GM18498 (cell line): ENCODE measurements around the gene SYT3.

Source experiments
- ATAC-seq: cut with Tn5 transposase; IDR thresholded peaks from one replicate; pipeline ENCODE4 v1.9.1; 2021; ENCODE audit warnings: mild to moderate bottlenecking, moderate library complexity; ENCODE audit not compliant: unreplicated experiment

SYT3 gene

GRCh38 chr19:50639121-50640112 lies at the start of gene SYT3:
Gene SYT3, minus strand, starts transcription at chr19:50639881. Its CDS starts 2,470 bp downstream, at chr19:50637411.
- ATAC-seq: no peak

- ATAC-seq: no peak
Observed at GRCh38 chr19:50688766-50689165, 49.1 kb upstream of the SYT3 start.

- no peak for ATAC-seq
Observed at GRCh38 chr19:50686310-50687032, 46.8 kb upstream of the SYT3 start.

GRCh38 chr19:50679177-50680125 lies 39.8 kb upstream of the SYT3 start:
- ATAC-seq: peak; percentile 78

- ATAC-seq: no peak
Observed at GRCh38 chr19:50678323-50678722, 38.6 kb upstream of the SYT3 start.

GRCh38 chr19:50677636-50678035 lies 38.0 kb upstream of the SYT3 start:
- ATAC-seq: no peak

GRCh38 chr19:50676625-50677197 lies 37.0 kb upstream of the SYT3 start:
- no peak for ATAC-seq

- no peak for ATAC-seq
Observed at GRCh38 chr19:50673118-50673517, 33.4 kb upstream of the SYT3 start.

- ATAC-seq: no peak
Observed at GRCh38 chr19:50670102-50670380, 30.4 kb upstream of the SYT3 start.

GRCh38 chr19:50669302-50670101 lies 29.8 kb upstream of the SYT3 start:
- no peak for ATAC-seq

GRCh38 chr19:50668879-50669278 lies 29.2 kb upstream of the SYT3 start:
- no peak for ATAC-seq

- ATAC-seq: no peak
Observed at GRCh38 chr19:50668416-50668815, 28.7 kb upstream of the SYT3 start.

GRCh38 chr19:50667759-50668231 lies 28.1 kb upstream of the SYT3 start:
- no peak for ATAC-seq

GRCh38 chr19:50667177-50667758 lies 27.6 kb upstream of the SYT3 start:
- no peak for ATAC-seq

- ATAC-seq: no peak
Observed at GRCh38 chr19:50666346-50667176, 26.9 kb upstream of the SYT3 start.

- ATAC-seq: no peak
Observed at GRCh38 chr19:50664204-50664603, 24.5 kb upstream of the SYT3 start.

GRCh38 chr19:50663482-50663790 lies 23.8 kb upstream of the SYT3 start:
- ATAC-seq: no peak

GRCh38 chr19:50662651-50663481 lies 23.2 kb upstream of the SYT3 start:
- no peak for ATAC-seq
